AG10803 (cell line): ENCODE data around the gene FAM110A.
"Not testable (repeated sequence)": the region's sequence is repeated elsewhere in the genome, so short reads cannot be mapped to it uniquely, and the experiment has no call there.

Experiments used
- DNase-seq: peaks from one replicate; pipeline ENCODE4 v3.0.0; 2010; ENCODE audit warnings: low read depth
- H3K4me3 ChIP-seq: 2 replicates; pipeline ENCODE4 v1.5.1; 2011; ENCODE audit warnings: mild to moderate bottlenecking, low read length, control low read depth
- TF ChIP-seq, protein P1 (sequence below): conservative IDR thresholded peaks from 2 replicates; pipeline ENCODE4 v1.5.1; 2011; ENCODE audit warnings: mild to moderate bottlenecking, low read length, control low read depth, inconsistent platforms

The FAM110A gene

GRCh38 chr20:833450-834150 lies at the start of gene FAM110A:
FAM110A (plus strand) TSS chr20:833715; CDS start chr20:844805, 11,090 bp downstream.
- peak within 1 kb of the TSS; percentile 83 for H3K4me3 ChIP-seq
- peak; percentile 94 for DNase-seq
- TF ChIP-seq, protein P1, sequence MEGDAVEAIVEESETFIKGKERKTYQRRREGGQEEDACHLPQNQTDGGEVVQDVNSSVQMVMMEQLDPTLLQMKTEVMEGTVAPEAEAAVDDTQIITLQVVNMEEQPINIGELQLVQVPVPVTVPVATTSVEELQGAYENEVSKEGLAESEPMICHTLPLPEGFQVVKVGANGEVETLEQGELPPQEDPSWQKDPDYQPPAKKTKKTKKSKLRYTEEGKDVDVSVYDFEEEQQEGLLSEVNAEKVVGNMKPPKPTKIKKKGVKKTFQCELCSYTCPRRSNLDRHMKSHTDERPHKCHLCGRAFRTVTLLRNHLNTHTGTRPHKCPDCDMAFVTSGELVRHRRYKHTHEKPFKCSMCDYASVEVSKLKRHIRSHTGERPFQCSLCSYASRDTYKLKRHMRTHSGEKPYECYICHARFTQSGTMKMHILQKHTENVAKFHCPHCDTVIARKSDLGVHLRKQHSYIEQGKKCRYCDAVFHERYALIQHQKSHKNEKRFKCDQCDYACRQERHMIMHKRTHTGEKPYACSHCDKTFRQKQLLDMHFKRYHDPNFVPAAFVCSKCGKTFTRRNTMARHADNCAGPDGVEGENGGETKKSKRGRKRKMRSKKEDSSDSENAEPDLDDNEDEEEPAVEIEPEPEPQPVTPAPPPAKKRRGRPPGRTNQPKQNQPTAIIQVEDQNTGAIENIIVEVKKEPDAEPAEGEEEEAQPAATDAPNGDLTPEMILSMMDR, result no peak

DNA sequence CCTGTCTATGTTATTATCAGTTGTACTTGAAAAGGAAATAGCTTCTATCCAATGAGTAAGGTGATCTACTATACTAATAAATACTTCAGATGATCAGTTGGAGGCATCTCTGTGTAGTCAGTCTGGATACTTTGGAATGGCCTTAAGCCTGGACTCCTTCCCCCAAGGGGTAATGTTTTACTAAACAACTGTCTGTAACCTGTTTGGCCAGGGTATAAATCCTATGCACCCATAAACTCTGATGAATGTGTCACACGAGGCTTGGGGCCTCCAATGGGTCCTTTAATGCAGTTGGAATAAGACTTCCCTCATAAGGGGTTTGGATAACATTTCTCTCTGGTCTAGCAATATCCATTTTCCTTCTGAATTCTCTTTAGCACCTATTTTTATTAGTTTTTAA lies 45.7 kb upstream of the FAM110A start:
- no peak overlapping the region for H3K4me3 ChIP-seq
- TF ChIP-seq, protein P1, result no peak
- no peak for DNase-seq

DNA sequence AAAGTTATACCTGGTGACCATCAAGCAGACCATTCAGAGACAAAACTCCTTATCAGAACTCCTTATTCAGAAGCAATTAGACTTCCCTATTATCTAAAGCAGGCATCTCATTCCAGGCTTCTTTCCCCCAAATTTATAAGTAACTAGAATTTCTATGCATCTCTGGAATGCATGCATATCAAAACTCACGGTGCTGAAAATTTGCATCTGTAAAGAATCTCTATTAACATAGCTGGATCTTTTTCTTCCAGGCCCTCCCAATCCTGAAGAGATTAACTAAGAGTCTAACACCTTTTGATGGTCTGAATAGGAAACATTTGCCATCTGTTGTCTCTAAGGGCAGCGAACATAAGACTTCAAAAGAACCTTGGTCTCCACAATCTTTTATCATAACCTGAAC lies 42.5 kb upstream of the FAM110A start:
- TF ChIP-seq, protein P1, result no peak
- no peak overlapping the region for H3K4me3 ChIP-seq
- DNase-seq, result no peak

DNA sequence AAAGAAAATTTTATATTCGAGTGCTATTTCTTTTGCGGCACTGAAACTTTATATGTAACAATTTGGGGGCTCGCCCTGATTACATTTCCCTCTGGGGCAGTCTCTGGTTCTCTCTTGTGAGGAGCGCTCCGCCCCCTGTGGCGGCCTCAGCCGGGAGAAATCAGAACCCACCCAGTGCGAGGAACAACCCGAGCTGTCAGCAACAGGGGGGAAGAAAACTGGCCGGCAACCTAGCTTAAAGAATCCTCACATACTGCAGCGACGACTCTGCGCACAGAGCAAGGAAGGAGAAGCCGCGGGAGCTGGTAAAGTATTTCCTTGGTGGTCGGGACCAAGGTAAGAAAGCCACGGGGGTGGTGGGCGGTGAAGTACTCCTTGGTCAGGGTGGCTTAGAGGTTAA lies 41.3 kb upstream of the FAM110A start:
- no peak overlapping the region for H3K4me3 ChIP-seq
- DNase-seq, result no peak
- TF ChIP-seq, protein P1, result no peak

DNA sequence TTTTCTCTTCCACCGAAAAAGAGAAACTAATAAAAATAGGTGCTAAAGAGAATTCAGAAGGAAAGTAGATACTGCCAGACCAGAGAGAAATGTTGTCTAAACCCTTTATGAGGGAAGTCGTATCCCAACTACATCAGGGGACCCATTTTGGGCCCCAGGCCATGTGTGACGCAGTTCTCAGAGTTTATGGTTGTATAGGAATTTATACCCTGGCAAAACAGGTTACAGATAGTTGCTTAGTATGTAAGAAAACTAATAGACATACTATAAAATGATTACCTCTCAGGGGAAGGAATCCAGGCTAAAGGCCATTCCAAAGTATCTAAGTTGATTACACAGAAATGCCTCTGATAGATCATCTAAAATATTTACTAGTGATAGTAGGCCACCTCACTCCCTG lies 36.6 kb upstream of the FAM110A start:
- no peak overlapping the region for H3K4me3 ChIP-seq
- DNase-seq, result no peak
- TF ChIP-seq, protein P1, result no peak

GRCh38 chr20:798746-799145 lies 34.8 kb upstream of the FAM110A start:
- DNase-seq, H3K4me3 ChIP-seq: not testable (repeated sequence)

DNA sequence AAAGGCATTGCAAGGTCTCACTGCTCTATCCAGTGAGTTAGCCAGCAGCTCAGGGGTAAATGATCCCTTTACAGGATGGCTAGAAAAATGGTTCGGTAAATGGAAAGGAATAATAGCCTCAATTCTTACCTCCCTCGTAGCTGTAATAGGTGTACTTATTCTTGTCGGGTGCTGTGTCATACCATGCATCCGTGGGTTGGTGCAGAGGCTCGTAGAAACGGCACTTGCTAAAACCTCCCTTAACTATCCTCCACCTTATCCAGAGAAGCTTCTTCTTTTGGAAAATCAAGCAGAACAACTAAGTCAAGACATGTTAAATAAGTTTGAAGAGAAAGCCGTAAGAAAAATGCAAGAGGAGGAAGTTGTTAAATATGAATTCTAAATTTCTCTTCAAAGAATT lies 33.5 kb upstream of the FAM110A start:
- not testable (repeated sequence) for DNase-seq, H3K4me3 ChIP-seq

GRCh38 chr20:801678-802077 lies 31.8 kb upstream of the FAM110A start:
- TF ChIP-seq, protein P1, result no peak
- no peak for DNase-seq

More at GRCh38 chr20:801678-802077, 31.8 kb upstream of the FAM110A start:
- H3K4me3 ChIP-seq, result no peak overlapping the region
